ENCODE data around the gene UEVLD.

UEVLD gene

DNA sequence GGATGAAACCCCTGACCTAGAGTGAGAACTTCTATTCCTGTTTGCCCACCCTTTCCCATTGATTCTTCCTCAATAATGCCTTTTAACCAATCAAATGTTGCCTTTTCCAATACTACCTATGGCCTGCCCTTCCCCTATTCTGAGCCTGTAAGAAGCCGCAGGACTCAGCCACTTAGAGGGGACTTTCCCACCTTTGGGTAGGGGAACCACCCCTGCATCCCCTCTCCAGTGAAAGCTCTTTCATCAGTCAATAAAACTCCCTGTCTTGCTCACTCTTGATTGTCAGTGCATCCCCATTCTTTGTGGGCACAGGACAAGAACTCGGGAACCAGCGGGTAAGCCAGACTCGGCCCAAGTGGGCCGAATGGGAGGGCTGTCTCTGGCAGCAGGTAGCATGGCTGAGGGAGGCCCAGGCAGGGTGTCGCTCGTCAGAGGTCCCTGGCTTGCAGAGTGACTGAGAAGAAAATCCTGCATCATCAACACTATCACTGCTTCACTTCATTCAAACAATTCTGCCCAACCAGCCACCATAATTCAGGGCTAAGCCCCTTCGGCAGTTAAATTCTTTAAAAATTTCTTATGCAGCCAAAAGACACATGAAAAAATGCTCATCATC is 102.5 kb downstream of the UEVLD start:
- TF ChIP-seq, protein P1, sequence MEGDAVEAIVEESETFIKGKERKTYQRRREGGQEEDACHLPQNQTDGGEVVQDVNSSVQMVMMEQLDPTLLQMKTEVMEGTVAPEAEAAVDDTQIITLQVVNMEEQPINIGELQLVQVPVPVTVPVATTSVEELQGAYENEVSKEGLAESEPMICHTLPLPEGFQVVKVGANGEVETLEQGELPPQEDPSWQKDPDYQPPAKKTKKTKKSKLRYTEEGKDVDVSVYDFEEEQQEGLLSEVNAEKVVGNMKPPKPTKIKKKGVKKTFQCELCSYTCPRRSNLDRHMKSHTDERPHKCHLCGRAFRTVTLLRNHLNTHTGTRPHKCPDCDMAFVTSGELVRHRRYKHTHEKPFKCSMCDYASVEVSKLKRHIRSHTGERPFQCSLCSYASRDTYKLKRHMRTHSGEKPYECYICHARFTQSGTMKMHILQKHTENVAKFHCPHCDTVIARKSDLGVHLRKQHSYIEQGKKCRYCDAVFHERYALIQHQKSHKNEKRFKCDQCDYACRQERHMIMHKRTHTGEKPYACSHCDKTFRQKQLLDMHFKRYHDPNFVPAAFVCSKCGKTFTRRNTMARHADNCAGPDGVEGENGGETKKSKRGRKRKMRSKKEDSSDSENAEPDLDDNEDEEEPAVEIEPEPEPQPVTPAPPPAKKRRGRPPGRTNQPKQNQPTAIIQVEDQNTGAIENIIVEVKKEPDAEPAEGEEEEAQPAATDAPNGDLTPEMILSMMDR (IDR thresholded peaks at IDR 0.05; ENCODE audit: extremely low read depth, missing control alignments): no peak
- DNase-seq (ENCODE audit: low spot score): peak; percentile 23

Measured in GM20000 (cell line).